GM06990 (cell line): ENCODE measurements around the gene LMAN1L.
A peak's percentile ranks its signal among the peaks of the same experiment; 100 is the strongest.

Experiments used
- DNase-seq: peaks from one replicate; pipeline ENCODE4 v3.0.0-alpha.2; 2011; ENCODE audit not compliant: insufficient read length; ENCODE audit errors: extremely low read depth
- H3K27me3 ChIP-seq: replicated peaks from 2 replicates; pipeline ENCODE4 v1.6.0; 2011; ENCODE audit warnings: low read length; ENCODE audit not compliant: control insufficient read depth, insufficient read depth
- H3K36me3 ChIP-seq: 2 replicates; pipeline ENCODE4 v1.5.1; 2011; ENCODE audit warnings: low read length; ENCODE audit not compliant: control insufficient read depth, insufficient read depth
- H3K4me3 ChIP-seq: replicated peaks from 2 replicates; pipeline ENCODE4 v1.5.1; 2011; ENCODE audit warnings: low read depth, mild to moderate bottlenecking, control low read depth, low read length
- CTCF ChIP-seq: IDR thresholded peaks from 2 replicates; pipeline ENCODE4 v1.5.1; 2011; ENCODE audit warnings: low read length, control low read depth, mild to moderate bottlenecking, inconsistent platforms; ENCODE audit not compliant: insufficient read depth, poor library complexity, severe bottlenecking

LMAN1L gene

DNA sequence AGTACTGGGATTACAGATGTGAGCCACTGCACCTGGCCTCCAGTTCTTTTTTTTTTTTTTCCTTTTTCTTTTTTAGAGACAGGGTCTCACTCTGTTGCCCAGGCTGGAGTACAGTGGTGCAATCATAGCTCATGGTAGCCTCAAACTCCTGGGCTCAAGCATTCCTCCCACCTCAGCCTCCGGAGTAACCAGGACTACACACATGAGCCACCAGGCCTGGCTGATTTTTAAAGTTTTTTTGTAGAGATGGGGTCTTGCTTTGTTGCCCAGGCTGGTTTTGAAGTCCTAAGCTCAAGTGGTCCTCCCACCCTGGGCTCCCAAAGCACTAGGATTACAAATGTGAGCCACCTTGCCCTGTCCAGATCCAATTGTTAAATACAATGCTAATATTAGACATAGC lies 43.9 kb downstream of the LMAN1L start:
- H3K36me3 ChIP-seq, result peaks cover 23% of the 10 kb centered on the region
- 0 out of 2 replicates have a peak overlapping the region, but pooled peaks have one; percentile 4 for H3K4me3 ChIP-seq
- no peak for DNase-seq
- no peaks in the 10 kb centered on the region for H3K27me3 ChIP-seq
- no peak for TF ChIP-seq CTCF

- peak overlapping the region; percentile 16; the same call in 1 of the 2 replicates for H3K4me3 ChIP-seq
- peak; percentile 62 for DNase-seq
- no peak for TF ChIP-seq CTCF
- peaks cover 17% of the 10 kb centered on the region for H3K36me3 ChIP-seq
- H3K27me3 ChIP-seq, result no peaks in the 10 kb centered on the region
Measured at GRCh38 chr15:74857082-74857655, 44.5 kb downstream of the LMAN1L start.

DNA sequence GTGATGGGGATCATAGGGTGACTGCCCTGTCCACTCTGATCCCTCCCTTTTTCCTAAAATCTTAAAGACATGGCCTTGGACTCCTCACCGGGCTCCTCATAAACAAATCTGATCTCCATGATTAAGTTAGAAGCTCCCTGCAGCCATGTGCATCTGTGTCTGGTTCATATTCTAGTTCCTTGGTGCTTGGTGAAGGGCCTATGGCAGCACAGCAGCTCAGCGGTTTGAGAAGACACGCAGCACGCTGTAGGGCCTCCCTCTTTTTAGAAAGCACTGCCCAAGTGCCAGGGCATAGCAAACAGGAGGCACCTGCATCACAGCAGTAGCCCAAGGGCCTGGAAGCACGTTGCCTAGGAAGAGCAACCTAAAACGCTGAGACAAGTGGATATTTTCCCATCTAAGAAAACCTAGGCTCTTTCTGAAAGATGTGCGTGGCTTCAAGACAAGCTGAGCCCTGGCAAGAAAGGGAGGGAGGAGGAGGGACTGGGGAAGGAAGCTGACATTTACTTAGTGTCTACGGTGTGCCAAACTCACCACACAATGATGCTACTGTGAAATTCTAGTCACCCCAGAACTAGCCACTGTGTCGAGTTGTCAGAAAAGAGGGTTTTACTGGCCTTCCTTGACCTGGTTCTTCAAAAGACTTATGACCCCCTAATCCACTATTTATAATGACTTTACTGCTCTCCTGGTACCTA lies 45.2 kb downstream of the LMAN1L start:
- Histone ChIP-seq H3K27me3 (no peaks in the 10 kb centered on the region), H3K36me3 (peaks cover 11% of the 10 kb centered on the region), H3K4me3 (peak overlapping the region; percentile 12)
- peak; percentile 38 for DNase-seq
- TF ChIP-seq CTCF, result no peak

DNA sequence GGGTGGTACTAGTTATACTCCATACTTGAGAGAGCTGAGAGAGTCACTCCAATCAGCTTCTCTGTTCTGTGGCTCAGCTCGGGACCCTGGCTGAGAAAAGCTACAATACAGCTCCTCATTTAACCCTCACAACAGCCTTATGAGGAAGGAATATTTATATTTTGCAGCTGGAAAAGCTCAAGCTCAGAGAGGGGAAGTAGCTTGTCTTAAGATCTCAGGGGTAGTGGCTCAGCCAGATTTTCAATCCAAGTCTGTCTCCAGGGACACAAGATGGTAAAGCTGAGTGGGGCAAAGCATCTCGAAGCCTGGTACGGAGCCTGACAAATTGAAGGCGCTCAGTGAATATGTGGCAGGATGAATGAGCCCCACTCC lies 45.7 kb downstream of the LMAN1L start:
- H3K4me3 ChIP-seq, result peak overlapping the region; percentile 6
- DNase-seq, result no peak
- H3K27me3 ChIP-seq, result no peaks in the 10 kb centered on the region
- peaks cover 5% of the 10 kb centered on the region for H3K36me3 ChIP-seq
- no peak for TF ChIP-seq CTCF

GRCh38 chr15:74863239-74864056 lies 50.8 kb downstream of the LMAN1L start:
- H3K27me3 ChIP-seq, result no peaks in the 10 kb centered on the region
- no peak for DNase-seq
- H3K4me3 ChIP-seq, result no peak overlapping the region
- TF ChIP-seq CTCF, result no peak
- H3K36me3 ChIP-seq, result peaks cover 7% of the 10 kb centered on the region
